Measurements from ENCODE around the gene KLK8. TPM values are rescaled to one million over a fixed set of nuclear protein-coding genes. Genes with fewer than 3 reads are reported as not detected.

The KLK8 gene
- total RNA-seq, 1 donor from 2014 or later = 9.1 TPM

GRCh38 chr19:51002542-51003311, 1.3 kb upstream of the KLK8 start:
- no peak overlapping the region for H3K4me3 ChIP-seq (ENCODE audit: low read depth, low read length)
- no peak for TF ChIP-seq CTCF (conservative IDR thresholded peaks at IDR 0.05; ENCODE audit: low read depth, low read length)
- DNase-seq (ENCODE audit: low read depth) = no peak

DNA sequence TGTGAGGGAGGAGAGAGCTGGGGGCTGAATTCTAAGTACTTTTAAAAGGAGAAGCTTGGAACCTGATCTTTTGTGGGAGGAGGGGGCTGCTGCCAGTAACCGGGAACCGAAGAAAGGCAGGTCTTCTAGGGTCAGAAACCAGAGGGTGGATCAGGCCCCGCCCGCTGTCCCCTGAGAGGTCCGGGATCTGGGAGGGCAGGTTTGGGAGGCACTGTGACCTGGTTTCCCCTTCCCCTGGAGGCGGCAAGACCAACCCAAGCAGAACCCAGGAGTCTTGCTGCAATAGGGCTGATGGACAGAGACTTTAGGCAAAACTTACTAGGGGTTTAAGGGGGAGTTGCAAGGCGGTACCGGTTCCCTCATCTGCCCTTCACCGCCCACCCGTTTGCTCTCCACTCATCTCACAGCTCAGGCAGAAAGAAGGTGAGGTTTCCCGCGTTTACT, 707 bp upstream of the KLK8 start:
- H3K4me3 ChIP-seq (ENCODE audit: low read depth, low read length) = no peak overlapping the region
- no peak for TF ChIP-seq CTCF (conservative IDR thresholded peaks at IDR 0.05; ENCODE audit: low read depth, low read length)
- no peak for DNase-seq (ENCODE audit: low read depth)

DNA sequence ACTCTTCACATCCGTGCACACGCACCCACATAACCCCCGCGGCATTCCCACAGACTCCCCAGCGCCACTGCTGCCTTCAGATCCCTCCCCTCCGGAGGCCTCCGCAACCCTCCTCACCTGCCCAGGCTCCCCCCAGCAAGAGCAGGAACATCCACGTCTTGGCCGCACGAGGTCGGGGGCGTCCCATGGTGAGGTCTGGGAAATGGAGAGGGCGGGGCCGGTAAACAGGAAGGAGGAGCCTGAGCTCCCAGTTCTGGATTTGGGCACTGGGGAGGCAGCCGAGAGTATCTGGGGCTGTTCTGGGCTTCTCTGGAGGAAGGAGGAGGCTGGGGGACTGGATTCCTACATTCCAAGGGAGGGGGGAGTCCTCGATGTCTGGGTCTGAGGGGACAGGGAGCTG, 423 bp downstream of the KLK8 start:
- DNase-seq (ENCODE audit: low read depth) = no peak
- no peak overlapping the region for H3K4me3 ChIP-seq (ENCODE audit: low read depth, low read length)
- TF ChIP-seq CTCF (conservative IDR thresholded peaks at IDR 0.05; ENCODE audit: low read depth, low read length) = no peak

GRCh38 chr19:51000426-51000825, 978 bp downstream of the KLK8 start:
- H3K4me3 ChIP-seq (ENCODE audit: low read depth, low read length) = no peak overlapping the region
- no peak for TF ChIP-seq CTCF (conservative IDR thresholded peaks at IDR 0.05; ENCODE audit: low read depth, low read length)

GRCh38 chr19:50998686-50999085, 2.7 kb downstream of the KLK8 start:
- DNase-seq (ENCODE audit: low read depth) = no peak
- H3K4me3 ChIP-seq (ENCODE audit: low read depth, low read length) = no peak overlapping the region
- no peak for TF ChIP-seq CTCF (conservative IDR thresholded peaks at IDR 0.05; ENCODE audit: low read depth, low read length)

More at GRCh38 chr19:51000426-51000825, 978 bp downstream of the KLK8 start:
- no peak for DNase-seq (ENCODE audit: low read depth)

DNA sequence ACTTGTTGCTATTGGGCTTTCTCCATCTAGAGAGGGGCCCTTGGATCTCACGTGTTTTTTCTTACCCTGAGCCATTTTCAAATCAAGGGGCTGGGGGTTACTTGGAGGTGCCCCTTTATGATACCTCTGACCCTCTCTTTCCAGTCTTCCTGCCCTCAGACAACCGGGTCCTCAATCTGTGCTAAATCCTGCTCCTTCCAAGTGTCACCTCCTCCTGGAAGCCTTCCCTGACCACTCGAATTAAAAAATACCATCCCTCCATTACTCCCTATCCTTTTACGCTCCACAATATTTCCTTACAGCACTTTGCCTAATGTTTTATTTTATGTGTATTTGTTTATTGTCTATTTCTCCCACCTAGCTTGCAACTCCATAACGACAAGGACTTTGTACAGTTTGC, 3.3 kb downstream of the KLK8 start:
- TF ChIP-seq CTCF (conservative IDR thresholded peaks at IDR 0.05; ENCODE audit: low read depth, low read length) = no peak
- H3K4me3 ChIP-seq (ENCODE audit: low read depth, low read length) = no peak overlapping the region
- no peak for DNase-seq (ENCODE audit: low read depth)

- no peak for DNase-seq (ENCODE audit: low read depth)
- H3K4me3 ChIP-seq (ENCODE audit: low read depth, low read length) = no peak overlapping the region
- no peak for TF ChIP-seq CTCF (conservative IDR thresholded peaks at IDR 0.05; ENCODE audit: low read depth, low read length)
Measured at GRCh38 chr19:50994129-50994528, 7.3 kb downstream of the KLK8 start.

Measured in epithelial cell of proximal tubule (primary cell).